Liver (tissue), 3 donors: ENCODE data around the gene H2AZ2.

Experiments
- RAD21 ChIP-seq, 2 donors: IDR thresholded peaks; 2 replicates each; pipeline ENCODE4 v1.6.1; 2016; ENCODE audit warnings: antibody characterized with exemption in 2 of 2, mild to moderate bottlenecking in 2 of 2
- TF ChIP-seq, protein P1 (sequence below): fragments of 150-350 bp; IDR thresholded peaks from 2 replicates; pipeline ENCODE4 v1.5.1; 2017; ENCODE audit warnings: improper control_type of control experiment, low read depth, low read length; ENCODE audit not compliant: missing input control
- donor health status: healthy.
- donor health status: healthy.

DNA sequence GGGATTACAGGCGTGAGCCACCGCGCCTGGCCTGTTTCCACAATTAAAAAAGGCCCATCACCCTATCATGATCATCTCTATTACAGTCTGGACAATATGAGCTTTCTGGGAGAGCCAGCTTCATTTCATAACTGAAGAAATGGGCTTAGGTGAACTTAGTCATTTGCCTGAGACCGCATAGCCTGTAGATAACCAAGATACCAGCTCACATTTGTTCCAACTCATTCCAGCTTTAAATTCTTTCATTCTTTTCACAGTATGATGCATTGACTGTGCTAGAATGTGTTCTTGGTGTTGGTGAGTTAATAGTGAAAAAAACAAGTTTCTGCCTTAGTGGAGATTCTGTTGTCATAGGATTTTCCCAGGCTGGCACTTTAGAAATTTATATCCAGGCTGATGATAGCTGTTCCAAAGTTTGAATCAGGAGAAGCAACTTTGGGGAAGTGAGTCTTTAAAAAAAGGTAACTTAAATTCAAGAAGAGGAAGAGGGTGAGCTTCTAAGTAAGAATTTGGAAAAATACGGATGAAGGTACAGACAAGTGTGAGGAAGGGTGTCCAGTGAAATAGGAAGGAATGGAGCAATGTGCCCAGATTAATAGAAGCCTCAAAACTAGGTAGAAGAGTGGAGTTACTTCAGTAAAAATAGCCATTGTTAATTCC lies 2.1 kb upstream of the H2AZ2 start:
- no peak for TF ChIP-seq RAD21 (IDR thresholded peaks at IDR 0.05)
- TF ChIP-seq, protein P1, sequence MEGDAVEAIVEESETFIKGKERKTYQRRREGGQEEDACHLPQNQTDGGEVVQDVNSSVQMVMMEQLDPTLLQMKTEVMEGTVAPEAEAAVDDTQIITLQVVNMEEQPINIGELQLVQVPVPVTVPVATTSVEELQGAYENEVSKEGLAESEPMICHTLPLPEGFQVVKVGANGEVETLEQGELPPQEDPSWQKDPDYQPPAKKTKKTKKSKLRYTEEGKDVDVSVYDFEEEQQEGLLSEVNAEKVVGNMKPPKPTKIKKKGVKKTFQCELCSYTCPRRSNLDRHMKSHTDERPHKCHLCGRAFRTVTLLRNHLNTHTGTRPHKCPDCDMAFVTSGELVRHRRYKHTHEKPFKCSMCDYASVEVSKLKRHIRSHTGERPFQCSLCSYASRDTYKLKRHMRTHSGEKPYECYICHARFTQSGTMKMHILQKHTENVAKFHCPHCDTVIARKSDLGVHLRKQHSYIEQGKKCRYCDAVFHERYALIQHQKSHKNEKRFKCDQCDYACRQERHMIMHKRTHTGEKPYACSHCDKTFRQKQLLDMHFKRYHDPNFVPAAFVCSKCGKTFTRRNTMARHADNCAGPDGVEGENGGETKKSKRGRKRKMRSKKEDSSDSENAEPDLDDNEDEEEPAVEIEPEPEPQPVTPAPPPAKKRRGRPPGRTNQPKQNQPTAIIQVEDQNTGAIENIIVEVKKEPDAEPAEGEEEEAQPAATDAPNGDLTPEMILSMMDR = no peak
